GM19468 (cell line): ENCODE data around the gene IL16.

Experiments used
- ATAC-seq: cut with Tn5 transposase; IDR thresholded peaks from one replicate; pipeline ENCODE4 v1.9.1; 2021; ENCODE audit warnings: mild to moderate bottlenecking, moderate library complexity, moderate number of reproducible peaks; ENCODE audit not compliant: unreplicated experiment; ENCODE audit errors: extremely low read depth

Gene IL16

GRCh38 chr15:81303244-81304225 is 106.9 kb downstream of the IL16 start:
- ATAC-seq: no peak

- ATAC-seq: no peak
Measured at GRCh38 chr15:81304226-81304625, 107.5 kb downstream of the IL16 start.

GRCh38 chr15:81308260-81308659 is 111.6 kb downstream of the IL16 start:
- ATAC-seq: no peak

- no peak for ATAC-seq
Measured at GRCh38 chr15:81309647-81310450, 113.2 kb downstream of the IL16 start.

DNA sequence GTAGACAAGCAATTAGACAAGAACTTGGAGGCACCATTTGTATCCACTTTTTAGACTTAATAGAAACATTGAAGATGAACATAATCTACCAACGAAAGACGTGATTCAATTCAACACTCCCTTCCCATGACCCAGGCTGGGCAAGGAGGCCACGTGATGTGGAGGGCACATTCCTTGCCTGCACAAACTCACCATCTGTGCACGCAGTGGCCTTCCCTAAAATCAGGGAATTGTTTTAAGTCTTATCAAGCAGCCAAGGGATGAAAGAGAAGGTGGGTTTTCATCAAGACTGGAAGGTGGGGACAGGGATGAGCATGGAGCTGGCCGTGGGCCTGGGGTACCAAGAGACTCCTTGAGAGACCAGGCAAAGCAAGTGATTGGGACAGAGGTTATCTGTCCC is 113.8 kb downstream of the IL16 start:
- ATAC-seq: no peak

DNA sequence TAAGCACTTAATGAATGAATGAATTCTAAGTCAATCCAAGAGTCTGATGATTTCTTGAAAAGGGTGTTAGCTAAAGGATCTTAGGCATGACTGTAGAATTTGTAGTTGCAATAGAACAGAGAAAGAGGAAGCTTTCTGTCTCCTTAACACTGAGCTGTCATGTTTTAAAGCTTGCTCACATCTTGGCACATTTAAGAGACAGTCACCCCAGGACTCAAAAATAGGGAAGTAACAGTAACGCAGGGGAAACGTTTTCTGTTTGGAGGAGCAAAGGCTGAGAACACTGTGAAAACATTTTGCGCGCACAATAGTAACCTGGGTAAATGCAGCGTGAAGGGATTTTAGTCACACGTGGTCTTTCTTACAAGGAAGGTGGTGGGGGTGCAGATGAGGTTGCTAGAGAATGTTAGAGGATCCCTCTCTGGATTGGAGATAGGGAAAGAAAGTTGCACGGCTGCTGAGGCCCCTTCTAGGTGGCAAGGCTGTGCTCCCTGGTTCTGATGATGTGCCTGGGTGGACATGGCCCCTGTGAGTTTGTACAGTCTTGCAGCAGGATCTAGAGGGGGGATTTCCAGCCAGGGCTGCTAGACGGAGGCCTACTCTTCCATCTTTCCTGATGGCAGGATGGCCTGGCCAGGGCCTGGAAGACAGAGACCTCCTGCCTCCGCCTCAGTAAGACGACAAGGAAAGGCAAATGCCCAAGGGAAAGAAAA is 115.2 kb downstream of the IL16 start:
- peak; percentile 23 for ATAC-seq

GRCh38 chr15:81312790-81313543 is 116.3 kb downstream of the IL16 start:
- ATAC-seq: no peak

DNA sequence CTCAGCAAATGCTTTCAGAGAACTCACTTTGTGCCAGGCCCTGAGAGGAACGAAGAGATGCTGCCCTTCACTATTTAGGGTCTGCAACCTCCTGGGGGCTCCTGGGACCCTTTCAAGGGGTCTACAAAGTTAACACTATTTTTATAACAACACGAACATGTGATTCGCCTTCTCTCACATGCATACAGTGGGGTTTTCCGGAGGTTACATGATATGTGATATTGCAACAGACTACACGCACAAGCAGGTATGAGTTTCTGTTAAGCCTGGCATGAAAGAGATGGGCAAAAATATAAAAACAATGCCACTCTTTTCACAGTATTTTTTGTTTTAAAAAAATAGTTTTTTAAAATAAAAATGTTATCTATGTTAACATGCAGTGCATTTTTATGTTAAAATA is 117.0 kb downstream of the IL16 start:
- no peak for ATAC-seq

- ATAC-seq: no peak
Measured at GRCh38 chr15:81314378-81314777, 117.7 kb downstream of the IL16 start.

DNA sequence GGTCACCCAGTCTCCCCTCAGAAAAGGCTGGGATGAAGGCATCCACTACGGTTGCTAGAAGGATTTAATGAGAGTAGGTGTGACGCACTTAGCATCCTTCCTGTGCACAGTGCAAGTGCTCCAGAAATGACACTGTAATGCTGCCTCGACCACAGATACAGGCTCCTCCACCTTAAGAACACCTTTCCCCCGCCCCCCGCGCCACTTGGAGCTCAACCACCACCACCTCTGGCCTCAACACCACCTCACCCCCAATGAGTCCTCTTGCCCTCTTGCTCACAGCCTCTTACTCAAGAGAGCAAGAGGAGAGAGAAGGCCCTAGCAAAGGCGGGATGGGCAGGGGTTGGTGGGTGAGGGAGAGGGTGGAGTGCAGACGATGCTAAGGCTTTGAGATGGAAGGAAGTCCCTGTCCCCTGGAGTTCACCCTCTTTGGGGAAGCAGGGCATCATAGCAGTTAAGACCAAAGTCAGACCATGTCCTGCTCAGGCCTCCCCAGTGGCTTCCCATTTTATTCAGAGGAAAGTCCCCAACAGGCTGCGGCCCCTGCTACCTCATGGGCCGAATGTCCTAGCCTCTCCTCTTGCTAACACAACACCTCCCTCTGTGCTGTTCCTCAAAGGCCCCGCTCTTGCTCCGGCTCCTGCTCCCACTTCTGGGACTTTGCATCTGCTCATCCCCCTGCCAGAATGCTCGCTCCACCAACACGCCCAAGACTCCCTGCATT is 118.9 kb downstream of the IL16 start:
- ATAC-seq: no peak

DNA sequence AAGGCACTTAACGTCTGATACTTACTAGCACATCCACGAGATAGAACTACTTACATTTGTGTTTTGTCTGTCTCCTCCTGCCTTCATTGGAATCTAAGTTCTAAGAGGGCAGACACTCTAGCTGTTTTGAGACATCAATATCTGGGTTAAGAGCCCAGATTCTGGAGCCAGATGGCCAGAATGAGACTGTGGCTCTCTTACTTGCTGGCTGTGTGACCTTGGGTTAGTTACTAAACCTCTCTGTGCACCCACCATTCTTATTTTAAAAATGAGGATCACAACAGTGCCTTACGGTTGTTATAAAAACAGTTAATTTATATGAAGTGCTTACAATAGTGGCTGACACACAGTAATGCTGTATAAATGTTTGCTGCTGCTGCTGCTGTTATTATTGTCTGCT is 119.6 kb downstream of the IL16 start:
- ATAC-seq: no peak

- no peak for ATAC-seq
Measured at GRCh38 chr15:81317642-81318017, 121.0 kb downstream of the IL16 start.

DNA sequence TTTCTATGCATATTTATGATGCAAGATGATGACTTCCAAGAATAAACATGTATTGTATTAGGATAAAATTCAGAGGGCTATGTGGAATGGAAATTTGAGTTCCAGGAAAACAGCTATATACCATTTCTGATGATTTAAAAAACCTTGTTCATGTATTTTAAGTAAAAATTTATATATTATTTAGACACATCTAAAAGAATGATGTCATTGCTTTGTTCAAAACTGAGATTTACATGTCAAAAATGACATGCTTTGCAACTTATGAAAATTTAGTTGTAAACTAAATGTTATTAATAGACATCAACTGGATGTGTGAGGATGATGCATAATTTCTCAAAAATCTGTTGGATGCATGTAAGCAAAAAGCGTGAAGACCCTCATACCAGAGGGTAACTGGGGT is 125.0 kb downstream of the IL16 start:
- ATAC-seq: no peak

GRCh38 chr15:81322676-81323253 is 126.1 kb downstream of the IL16 start:
- ATAC-seq: no peak

DNA sequence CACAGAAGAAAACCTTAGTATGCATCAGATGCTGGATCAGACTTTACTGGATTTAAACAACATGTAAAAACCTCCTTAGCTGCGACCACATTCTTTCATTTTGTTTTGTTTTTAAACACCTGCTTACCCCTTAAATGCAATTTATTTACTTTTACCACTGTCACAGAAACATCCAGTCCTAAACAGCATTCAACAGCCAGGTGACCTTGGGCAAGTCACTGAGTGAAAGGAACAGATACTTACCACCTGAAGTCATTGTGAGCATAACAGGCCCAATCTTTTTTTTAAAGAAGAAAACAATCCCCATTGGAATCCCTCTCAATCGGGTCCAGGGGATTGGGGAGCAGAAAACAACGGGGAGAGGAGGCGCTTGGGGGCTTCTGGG is 126.9 kb downstream of the IL16 start:
- ATAC-seq: no peak

DNA sequence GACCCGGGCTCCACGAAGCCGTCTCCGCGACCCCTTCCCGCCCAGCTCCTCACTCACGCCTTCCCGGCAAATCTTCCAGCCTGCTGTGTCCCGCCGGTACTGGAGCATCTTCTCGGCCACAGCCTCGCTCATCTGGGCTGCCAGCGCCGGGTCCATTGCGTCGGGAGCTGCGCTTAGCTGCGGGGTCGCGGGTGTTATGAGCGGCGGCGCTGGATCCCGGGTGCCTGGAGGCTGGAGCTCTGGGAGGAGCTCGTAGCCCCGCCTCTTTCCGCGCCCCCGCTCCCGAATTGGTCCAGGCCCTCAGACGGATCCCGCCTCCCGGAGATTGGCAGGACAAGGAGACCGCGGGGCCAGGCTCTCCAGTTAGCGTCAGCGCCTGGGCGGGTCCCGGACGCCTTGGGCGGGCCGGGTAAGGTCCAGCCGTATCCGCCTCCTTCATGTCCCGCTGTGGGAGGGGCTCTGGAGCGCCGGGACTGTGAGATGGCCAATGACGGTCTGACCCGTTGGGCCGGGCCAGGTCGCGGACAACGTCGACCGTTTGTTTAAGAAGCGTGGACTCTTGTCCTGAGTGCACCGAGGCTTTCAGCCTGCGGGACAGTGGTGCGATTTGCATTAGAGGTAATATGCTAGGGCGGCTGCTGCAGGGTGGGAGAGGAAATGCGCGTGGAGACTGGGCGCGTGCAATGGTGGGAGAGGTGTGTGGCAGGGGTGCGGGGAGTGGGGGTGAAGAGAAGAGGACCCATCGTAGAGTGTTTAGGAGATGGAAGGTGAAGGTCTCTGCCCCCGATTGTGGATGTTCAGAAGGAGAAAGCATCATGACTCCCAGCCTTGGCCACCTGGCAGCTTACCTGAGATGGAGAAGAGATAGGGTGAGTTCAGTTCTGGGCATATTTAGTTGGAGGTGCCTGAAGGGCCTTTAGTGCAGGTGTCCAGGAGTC is 127.5 kb downstream of the IL16 start, which contains the start of gene STARD5:
Gene STARD5, minus strand, starts transcription at position 198 of the 938 bp plus-strand sequence. Its CDS starts 42 bp downstream, at position 156.
- ATAC-seq: peak; percentile 98

- ATAC-seq: no peak
Measured at GRCh38 chr15:81326466-81327212, 130.0 kb downstream of the IL16 start.
